ENCODE results near the gene WDR18. TPM values are rescaled to one million over a fixed set of nuclear protein-coding genes. Genes with fewer than 3 reads are reported as not detected.
A peak's percentile ranks its signal among the peaks of the same experiment; 100 is the strongest.

WDR18 gene
- total RNA-seq, 1 donor from 2014 or later: 79.8 TPM

DNA sequence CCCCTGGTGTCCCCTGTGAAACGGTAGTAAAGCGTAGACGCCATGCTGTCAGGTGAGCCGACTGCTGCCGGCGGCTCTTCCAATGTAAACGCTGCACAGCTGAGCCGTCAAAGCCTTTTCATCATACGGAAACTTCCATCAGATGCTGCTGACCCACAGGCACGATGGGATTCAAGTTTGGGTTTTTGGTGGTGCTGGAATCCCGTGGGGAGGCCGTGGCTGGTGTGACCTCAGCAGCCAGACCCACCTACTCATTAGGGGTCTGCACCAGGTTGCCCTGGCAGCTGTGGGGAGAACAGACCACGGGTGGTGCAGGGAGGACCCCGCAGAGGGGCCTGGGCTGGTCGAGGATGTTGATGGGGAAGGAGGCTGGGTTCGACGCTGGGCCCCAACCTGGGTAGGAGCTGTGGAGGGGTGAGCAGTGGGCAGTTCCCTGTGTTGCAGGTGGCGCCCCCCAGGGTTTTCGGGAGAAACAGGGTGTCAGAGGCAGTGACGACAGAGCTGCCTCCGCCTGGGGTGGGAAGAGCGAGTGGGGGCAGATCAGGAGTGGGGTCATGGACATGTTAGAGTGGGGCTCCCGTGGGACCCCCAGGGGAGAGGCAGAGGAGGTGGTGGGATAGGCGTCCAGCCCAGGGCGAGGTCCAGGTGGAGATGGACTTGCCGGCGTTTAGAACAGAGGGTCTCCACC is 22.7 kb downstream of the WDR18 start:
- DNase-seq (ENCODE audit: low read depth in 2 of 2): no peak

DNA sequence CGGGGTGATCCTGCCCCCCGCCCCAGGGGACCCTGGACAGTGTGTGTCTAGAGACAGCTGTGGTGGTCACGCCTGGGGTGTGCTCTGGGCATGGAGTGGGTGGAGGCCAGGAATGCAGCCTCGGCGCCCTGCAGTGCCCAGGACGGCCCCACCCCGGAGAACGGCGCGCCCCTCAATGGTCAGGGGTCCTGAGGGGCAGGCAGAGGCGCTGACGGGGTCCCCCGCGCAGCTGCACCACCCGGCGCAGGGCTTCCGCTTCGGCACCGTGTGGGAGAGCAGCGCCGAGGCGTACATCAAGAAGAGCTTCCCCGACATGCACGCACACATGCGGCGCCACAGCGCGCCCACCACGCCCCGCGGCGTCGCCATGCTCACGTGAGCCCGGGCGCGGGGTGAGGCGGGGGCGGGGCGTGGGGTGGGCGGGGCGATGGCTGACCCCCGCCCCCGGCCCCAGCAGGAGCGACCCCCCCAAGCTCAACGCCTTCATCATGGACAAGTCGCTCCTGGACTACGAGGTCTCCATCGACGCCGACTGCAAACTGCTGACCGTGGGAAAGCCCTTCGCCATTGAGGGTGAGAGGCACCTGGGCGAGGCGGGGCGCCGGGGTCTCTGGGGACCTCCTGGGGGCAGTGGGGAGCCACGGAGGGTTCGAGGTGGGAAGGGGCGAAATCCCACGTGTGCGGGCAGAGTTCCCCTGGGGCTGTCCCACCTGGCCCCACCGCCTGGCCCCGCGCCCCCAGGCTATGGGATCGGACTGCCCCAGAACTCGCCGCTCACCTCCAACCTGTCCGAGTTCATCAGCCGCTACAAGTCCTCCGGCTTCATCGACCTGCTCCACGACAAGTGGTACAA is 23.5 kb downstream of the WDR18 start:
- no peak for DNase-seq (ENCODE audit: low read depth in 2 of 2)

DNA sequence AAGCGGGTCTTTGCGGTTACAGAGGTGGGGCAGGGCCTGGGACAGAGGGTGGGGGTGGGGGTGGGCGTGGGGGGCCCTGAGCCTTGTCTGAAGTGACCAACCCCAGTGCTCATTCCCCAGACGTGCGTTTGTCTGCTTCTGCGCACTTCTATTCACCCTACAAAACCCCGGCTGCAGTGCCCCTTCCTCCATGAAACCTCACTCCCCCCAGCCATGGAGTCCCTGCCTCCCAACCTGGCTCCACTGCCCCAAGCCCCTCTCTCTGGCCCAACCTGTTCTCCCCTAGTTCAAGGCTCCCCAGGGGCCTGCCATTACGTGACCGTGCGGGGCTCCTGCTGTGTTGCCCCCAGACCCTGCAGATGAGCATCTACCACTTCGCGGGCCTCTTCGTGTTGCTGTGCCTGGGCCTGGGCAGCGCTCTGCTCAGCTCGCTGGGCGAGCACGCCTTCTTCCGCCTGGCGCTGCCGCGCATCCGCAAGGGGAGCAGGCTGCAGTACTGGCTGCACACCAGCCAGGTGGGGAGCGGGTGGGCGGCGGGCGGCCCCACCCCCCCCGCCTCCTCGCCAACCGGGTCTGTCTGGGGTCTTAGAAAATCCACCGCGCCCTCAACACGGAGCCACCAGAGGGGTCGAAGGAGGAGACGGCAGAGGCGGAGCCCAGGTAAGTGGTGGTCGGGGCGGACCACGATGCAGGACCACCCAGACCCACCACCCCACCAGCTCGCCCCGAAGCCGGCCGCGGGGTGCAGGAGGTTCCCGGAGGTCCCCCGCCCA is 24.3 kb downstream of the WDR18 start:
- DNase-seq (ENCODE audit: low read depth in 2 of 2): no peak

DNA sequence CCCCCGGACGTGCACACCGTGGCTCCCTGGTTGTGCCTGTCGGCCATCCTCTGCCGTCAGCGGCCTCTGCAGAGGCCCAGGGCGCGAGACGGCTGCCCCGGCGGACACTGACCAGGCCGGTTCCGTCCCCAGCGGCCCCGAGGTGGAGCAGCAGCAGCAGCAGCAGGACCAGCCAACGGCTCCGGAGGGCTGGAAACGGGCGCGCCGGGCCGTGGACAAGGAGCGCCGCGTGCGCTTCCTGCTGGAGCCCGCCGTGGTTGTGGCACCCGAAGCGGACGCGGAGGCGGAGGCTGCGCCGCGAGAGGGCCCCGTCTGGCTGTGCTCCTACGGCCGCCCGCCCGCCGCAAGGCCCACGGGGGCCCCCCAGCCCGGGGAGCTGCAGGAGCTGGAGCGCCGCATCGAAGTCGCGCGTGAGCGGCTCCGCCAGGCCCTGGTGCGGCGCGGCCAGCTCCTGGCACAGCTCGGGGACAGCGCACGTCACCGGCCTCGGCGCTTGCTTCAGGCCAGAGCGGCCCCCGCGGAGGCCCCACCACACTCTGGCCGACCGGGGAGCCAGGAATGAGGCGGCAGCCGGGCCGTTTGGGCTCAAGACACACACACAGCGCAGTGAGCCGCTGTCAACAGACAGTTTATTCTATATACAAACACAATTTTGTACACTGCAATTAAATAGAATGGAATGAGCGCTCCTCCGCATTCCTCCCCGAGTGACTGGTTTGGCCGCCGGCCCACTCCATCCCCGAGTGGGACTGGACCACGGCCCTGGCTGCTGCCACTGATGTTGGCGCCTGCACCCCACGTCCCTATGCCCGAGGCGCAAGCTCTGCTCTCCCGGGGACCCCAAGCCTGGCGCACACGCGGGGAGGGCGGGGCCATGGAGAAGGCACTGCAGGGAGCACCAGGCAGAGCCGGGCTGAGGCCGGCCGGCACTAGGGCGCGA is 25.2 kb downstream of the WDR18 start:
- no peak for DNase-seq (ENCODE audit: low read depth in 2 of 2)

DNA sequence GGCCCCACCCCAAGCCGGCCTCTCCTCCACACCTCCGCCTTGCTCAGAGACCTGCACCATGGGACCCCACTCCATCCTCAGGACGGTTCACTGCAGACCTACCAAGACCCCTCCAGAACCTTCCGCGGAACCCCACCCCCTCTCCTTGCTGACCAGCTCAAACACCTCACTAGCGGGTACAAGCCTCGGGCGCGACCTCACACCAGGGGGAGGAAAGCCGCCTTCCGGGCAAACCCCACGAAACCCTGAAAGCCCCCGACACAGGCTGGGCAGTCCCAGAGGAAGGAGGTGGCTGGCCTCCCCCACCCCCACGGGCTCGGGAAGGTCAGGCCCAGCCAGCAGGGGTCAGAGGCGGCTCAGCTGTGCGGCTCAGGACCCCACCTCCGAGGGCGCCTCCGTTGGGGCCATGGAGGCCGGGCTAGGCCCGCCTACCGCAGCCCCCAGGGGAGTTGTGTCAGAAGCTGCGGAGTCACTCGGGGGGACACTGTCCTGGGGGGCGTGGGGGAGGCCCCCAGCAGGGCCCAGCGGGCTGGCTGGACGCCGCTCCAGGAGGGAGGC is 25.9 kb downstream of the WDR18 start:
- no peak for DNase-seq (ENCODE audit: low read depth in 2 of 2)

DNA sequence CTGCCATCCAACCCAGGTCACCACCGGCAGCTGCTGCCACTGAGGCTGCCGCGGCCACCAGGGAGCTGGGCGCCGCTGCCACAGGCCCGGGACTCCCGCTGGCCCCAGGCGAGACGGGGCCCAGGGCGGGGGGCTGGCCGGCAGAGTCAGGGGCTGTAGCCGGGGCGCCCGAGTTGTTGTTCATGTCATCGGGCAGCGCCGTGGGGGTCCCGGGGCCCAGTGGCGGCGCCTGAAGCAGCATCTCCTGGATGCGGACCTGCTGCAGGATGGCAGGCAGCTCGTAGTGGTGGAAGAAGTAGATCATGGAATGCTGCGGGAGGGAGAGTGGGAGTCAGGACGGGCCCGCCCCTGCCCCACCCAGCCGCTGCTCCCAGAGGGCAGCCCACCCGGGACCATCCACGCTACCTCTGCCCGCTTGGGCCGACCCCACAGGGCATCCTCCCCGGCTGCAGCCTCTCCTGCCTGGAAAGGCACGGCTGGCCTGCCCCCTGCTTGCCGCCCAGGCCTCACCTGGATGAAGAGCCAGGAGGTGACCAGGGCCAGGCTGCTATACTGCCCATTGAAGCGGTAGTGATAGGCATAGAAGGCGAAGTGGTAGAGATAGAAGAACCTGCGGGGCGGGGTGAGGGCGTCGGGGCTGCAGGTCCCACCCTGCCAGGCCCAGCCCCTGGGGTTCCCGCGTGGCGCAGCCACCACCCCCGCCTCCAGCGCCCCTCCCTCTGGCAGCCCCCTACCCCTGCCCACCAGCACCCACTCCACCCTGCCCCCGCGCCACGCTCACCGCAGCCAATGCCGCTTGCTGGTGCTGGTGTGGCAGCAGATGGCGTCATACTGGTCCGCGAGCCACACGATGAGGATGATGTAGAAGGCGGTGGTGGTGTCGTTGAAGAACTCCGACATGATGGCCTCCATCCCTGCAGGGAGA is 26.7 kb downstream of the WDR18 start:
- no peak for DNase-seq (ENCODE audit: low read depth in 2 of 2)

DNA sequence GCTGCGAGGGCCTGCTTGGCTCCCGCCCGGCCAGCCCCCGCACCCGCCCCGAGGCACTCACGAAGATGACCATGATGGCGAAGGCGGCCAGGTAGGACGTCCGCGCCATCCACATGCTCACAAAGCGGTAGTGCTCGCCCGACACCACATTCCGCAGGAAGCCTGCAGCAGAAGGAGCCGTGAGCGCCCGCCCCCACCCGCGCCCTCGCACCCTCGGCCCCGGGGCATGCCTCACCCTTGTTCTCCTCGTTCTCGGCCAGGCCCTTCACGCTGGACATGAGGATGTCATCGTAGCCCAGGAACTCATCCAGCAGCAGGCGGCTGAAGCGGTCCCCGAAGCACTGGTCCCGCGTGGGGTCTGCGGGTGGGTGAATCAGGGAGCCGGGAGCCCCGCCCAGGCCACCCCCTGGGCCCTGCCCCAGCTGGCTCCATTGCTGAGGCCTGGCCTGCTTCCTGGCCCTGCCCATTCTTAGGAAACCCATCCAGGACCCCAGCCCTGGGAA is 27.7 kb downstream of the WDR18 start:
- DNase-seq (ENCODE audit: low read depth in 2 of 2): no peak

DNA sequence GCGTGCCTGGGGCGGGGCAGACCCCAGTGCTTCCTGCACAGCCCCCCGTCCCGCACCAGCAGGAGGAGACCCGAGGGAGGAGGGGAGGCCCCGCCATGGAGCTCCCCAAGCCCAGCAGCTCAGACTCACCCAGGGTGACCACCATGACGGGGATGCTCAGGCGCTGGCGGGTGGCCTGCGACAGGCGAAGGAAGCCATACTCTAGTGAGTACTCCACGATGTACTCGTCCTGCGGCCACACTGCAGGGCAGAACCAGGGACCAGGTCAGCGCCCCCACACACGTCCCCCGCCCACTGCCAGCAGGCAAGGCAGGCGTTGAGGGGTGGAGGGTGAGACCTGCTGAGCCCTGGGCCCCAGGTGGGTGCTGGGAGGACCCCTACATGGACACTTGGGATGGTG is 28.2 kb downstream of the WDR18 start:
- DNase-seq (ENCODE audit: low read depth in 2 of 2): no peak

DNA sequence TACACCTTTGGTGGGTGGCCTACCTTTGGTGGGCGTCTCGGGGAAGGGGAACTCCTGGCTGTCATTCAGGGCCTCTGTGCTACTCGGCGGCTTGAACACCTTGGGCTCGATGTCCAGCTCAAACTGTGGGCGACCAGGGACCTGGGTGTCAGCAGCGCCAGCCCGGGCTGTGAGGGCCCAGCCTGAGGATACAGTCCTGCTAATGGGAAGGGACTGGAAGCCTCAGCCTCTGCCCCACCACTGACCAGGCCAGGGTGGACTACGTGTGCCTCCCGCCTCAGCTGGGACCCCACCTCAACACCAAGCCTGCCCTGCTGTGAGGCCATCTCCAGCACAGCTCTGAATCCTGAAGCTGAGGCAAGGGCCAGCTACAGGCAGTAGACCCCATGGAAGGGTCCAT is 29.1 kb downstream of the WDR18 start:
- no peak for DNase-seq (ENCODE audit: low read depth in 2 of 2)

DNA sequence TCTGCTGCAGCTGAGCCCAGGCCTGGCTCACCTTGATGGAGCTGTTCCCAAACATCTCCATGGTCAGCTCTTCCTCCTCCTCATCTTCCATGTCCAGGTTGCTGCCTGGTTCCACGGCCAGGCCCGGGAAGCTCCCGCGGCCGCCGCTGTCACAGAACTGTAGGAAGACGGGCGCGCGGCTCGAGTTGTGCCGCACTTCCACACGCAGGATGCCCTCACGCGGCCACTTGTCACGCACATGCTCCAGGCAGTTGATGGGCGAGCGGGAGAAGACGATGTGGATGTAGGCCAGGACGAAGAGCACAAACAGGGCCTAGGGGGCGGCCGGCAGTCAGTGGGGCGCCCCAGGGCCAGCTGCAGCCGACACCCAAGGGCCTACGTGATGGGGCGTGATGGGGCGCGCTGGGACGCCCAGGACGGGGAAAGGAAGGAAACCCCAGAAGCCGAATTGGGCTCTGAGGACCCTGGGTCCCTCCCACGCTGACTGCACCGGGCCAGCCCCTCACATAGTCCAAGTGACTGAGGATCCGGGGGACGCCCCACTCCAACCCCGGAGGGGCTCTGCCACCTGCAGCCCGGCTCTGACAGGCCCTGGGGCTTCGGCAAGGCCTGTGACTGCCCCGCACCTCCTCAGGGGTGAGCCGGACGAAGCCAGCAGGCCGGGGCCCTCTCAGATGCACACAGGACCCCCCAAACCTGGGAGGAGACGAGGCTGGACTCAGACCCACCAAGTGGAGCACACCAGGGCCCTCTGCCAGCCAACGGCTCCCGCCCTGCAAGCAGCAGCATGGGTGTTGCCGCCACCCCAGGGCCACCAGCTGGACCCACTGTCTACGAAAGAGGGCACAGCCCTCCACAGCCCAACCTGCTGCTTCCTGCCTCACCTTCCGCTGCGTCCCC is 30.3 kb downstream of the WDR18 start:
- no peak for DNase-seq (ENCODE audit: low read depth in 2 of 2)

DNA sequence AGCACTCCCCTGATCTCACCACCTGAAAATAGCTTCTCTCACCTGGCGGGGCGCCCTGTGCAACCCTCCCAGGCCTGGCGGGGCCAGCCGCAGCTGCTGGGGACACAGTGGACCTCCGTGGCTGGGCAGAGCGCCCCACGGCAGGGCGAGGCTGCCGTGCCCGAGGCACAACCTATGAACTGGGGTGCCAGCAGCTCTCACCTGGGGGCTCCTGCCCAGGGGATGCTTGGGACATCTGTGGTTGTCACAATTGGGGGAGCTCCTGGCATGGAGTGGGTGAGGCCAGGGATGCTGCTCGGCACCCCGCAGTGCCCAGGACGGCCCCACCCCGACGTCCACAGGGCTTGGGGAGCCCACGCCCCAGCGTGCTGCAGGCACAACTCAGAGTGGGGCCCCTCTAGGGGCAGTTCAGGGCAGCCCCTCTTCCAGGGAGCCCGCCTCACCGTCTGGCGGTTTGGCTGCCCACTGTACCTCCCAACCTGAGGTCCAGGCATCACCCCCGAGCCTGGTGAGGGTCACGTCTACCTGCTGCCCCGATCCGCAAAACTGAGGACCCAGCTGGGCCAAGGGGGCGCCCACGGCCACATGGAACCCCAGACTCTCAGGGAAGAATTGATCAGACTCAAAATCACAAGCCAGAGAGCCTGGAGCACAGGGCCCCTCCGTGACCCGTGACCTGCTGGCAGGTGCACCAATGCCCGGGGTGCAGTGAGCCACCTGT is 31.1 kb downstream of the WDR18 start:
- no peak for DNase-seq (ENCODE audit: low read depth in 2 of 2)

DNA sequence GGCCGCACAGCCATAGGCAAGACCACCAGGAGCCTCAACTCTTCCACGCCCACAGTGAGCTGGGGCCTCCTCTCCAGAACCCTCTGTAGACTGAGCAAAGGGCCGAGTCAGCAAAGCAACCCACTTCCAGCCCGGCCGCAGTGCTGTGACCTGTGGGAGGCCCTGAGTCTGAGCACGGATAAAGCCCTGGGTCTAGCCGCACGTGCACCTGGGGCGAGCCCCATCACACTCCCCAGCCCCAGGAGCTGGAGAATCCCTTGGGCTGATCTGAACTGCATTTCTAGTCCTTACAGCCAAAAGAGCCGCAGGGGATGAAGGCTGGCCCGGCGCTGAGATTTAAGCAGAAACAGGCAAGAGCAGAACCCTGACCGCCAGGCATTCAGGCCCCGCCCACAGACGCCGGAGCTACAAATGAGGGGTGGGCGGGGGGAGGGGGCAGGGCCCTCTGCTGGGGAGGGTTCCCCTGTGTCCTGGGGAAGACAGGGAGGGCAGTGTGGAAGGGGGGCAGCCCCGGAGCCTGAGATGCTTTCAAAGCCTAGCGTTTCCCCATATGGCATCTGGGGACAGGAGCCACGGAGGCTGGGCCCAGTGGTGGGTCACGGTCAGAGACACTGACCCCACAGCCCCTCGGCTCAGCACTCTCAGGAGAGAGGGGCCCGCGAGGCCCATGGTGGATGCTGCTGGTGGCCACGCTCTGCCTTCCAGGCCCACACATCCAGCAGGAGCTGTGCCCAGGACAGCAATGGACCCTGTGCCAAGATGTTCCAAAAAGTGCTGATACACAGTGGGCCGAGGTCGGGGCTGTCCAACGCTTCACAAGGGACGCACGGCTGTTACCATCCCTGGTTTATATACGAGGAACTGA is 31.9 kb downstream of the WDR18 start:
- DNase-seq (ENCODE audit: low read depth in 2 of 2): no peak

DNA sequence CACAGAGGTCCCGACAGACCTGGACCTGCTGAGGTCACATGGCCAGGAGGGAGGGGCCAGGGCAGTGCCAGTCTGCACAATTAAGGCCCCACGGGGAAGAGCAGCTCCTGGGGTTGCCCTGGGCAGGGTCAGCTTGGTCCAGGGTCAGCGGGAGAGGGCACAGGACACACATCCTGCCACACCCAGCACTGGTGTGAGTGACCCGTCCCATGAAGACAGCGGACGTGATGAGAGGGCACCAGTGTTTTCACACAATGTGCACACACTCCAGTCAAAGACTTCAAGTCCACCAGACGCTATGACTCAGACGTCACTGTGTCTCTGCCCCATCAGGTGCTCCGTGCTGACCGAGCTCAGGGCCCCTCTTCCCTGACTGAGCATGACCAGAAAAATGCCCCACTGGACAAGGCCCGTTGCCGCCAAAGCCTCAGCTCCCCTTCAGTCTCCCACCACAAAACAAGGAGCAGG is 32.5 kb downstream of the WDR18 start:
- peak in 1 of 2 donors; percentile 83 for DNase-seq (ENCODE audit: low read depth in 2 of 2)

DNA sequence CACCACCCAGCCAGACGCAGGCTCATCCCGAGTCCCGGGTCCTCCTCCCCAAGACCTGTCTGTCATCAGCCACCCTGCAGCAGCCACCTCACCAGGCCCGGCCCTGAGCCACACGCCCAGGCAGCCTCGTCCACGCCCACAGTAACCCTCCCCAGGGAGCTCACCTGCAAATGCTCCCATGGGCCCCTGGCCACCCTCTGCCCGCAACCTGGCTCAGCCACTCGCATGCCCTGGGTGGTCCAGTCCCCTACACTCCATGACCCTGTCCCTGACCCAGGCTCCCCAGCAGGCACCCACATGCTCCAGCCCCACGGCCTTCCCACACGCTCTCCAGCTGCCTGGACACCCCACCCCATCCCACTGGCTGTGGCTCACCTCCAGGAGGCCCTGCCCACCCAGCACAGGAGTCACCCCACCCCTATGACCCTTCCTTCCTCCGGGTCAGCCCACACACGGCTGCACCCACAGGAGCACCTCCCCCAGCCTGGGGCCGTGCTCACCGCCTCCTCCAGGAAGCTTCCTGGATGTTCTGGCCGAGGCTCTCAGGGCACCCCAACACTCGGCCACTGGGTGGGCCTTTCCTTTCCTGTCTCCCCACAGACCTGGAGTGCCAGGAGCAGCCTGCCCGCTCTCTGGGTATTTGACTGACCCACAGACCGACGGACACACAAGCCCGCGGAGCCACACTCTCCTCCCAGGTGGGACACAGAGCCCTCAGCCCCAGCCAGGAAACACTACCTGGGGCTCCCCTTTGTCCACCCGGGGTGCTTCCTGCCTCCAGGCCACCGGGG is 33.2 kb downstream of the WDR18 start:
- no peak for DNase-seq (ENCODE audit: low read depth in 2 of 2)

DNA sequence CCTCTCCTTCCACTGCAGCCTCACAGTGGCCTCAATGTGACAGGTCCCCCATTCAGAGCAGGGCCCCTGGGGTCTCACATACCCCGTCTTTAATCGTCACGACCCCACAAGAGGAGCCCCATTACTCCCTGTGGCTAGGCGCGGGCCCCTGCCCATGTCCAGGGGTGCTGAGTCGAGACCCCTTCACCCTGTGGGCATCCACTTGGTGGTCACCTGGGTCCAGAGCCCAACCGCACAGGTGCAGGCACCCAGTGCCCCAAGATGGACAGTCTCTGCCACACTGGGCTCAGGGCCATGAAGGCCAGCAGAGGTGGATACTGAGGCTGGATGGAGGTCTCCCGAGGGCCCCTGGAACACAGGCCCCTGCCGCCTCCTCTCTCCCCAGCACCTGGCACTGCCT is 33.8 kb downstream of the WDR18 start:
- no peak for DNase-seq (ENCODE audit: low read depth in 2 of 2)

DNA sequence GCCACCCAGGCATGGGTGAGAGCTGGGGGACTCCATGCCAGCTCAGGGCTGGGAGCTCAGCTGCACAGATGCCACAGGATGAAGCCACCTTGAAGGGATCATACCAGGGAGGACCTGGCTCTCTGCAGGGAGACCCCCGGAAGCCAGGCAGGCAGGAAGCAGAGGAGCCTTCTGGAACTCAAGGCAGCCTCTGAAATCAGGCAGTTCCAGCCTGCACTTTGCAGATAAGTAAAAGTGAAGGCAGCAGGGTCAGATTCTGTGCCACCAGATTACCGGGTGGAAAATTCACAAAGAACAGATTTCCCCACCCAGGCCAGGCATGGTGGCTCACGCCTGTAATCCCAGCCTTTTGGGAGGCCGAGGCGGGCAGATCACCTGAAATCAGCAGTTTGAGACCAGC is 34.2 kb downstream of the WDR18 start:
- no peak for DNase-seq (ENCODE audit: low read depth in 2 of 2)
